ENCODE measurements around the gene NR2F6.

Gene NR2F6

DNA sequence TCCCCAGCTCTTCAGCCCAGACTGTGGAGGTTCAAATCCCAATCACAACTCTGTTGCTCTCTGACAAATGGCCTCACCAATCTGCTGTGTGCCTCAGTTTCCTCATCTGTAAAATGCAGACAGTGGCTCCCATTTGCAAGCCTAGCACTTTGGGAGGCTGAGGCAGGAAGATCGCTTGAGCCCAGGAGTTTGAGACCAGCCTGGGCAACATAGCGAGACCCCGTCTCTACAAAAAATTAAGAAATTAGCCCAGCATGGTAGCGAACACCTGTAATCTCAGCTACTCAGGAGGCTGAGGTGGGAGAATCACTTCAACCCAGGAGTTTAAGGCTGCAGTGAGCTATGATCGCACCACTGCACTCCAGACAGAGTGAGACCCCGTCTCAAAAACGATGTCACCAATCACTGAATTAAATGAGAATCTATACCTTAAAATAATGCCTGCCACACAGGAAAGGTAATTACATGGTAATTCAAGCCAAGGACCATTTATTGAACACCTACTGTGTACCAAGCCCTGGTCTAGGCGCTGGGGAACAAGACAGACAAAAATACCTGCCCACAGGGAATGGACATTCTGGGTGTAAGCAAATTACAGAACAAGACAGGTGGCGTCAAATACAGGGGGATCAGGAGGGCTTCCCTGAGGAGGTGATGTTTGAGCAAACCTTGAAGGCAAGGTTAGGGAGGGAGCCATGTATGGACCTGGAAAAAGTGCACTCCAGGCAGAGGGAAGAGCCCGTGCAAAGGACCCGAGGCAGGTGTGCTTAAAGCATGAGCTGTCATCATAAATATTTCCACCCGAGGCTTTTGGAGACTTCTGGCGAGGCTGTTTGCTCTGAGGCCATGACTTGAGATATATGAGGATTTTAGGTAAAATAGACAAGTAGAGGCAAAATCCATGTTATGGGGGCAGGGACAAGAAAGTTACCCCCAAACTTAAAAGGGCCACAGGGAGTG lies 7.7 kb downstream of the NR2F6 start:
- DNase-seq: no peak

DNA sequence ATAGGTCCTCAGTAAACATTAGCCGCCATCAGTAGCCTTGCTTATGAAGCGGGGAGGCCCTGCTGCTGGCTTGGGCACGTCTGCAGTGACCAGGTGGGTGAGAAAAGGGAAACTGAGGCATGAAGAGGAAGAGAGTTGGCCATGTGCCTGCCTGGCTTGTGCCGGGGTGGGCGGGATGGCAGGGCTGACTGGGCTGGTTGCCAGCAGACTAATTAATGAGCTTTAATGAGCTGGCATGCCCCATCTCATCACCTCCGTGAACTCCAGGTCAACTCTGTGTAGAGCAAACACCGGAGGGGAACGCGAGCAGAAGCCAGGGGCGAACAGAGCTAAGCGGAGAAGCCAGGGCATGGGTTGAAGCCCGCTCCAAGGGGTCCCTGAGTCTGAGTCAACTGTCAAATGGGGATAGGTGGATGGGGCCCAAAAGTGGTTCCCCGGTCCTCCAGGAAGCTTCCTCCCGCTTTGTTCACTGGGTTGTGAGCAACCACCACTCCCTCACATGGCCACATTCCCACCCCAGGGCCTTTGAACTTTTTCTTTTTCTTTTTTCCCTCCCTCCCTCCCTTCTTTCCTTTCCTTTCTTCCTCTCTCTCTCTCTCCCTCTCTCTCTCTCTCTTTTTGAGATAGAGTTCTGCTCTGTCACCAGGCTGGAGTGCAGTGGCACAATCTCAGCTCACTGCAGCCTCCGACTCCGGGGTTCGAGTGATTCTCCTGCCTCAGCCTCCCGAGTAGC lies 8.7 kb downstream of the NR2F6 start:
- no peak for DNase-seq

GRCh38 chr19:17235971-17236777 lies 9.5 kb downstream of the NR2F6 start:
- peak; percentile 49 for DNase-seq

- peak; percentile 65 for DNase-seq
These were observed 10.3 kb downstream of the NR2F6 start for GRCh38 chr19:17235300-17235970.

GRCh38 chr19:17234911-17235299 lies 10.8 kb downstream of the NR2F6 start:
- peak; percentile 29 for DNase-seq

- no peak for DNase-seq
These were observed 13.5 kb downstream of the NR2F6 start for GRCh38 chr19:17232258-17232657.

DNA sequence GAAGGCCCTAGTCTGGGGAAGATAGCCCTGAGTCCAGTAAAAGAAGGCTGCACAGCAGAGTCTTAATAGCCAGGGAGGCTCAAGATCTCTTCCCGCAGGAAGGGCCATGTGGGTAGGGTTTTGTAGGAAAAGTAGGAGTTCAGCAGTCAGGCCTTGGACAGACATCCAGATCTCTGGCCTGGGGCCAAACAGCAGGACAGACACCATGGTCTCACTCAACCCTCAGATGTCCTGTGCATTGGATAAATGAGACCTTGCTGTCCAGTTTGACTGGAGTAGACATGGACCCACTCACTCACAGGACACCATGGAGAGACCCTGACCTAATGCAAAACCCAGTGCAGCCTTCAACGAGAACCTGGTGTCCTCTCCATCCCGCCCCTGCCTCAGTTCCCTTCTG lies 15.8 kb downstream of the NR2F6 start:
- no peak for DNase-seq

GRCh38 chr19:17227798-17228367 lies 17.8 kb downstream of the NR2F6 start:
- DNase-seq: no peak

- DNase-seq: peak; percentile 97
These were observed 19.5 kb downstream of the NR2F6 start, which contains the start of gene OCEL1 for GRCh38 chr19:17226002-17226933. Gene OCEL1 (plus strand): TSS chr19:17226226. CDS start chr19:17226248, 22 bp downstream.

DNA sequence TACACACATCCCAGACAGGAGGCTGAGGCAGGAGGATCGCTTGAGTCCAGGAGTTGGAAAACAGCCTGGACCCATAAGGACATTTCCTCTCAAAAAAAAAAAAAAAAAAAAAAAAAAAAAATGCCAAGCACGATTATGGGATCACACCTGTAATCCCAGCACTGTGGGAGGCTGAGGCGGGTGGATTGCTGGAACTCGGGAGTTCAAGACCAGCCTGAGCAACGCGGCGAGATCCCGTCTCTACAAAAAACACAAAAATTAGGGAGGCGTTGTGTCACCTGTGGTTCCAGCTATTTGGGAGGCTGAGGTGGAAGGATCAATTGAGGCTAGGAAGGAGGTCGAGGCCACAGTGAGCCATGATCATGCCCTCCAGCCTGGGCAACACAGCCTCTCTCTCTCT lies 20.7 kb downstream of the NR2F6 start:
- DNase-seq: no peak

GRCh38 chr19:17220207-17220758 lies 25.4 kb downstream of the NR2F6 start:
- DNase-seq: peak; percentile 62

GRCh38 chr19:17219286-17219685 lies 26.4 kb downstream of the NR2F6 start:
- no peak for DNase-seq

DNA sequence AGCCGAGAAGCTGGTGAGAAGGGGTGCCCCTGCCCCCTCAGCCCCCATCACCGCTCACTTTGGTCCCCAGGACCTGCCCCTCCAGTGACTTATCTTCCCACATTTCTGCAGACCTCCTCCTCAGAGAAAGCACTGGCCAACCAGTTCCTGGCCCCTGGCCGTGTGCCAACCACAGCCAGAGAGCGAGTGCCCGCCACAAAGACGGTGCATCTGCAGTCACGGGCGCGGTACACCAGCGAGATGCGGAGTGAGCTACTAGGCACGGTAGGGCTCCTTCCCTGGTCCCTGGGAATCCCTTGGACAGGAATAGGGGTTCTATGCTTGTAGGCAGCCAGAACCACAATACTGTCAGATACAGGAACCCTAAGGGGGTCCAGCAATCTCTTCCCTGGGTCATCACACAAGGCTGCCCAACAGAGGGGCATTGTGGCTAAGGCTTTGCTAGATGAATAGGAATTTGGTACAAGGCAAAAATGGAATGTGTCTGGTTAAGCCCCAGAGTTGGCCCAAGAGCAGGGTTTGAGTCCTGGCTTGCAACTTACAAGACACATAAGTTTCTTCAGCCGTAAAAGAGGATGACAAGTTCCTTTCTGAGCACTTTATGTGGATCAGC lies 29.6 kb downstream of the NR2F6 start:
- DNase-seq: no peak

DNA sequence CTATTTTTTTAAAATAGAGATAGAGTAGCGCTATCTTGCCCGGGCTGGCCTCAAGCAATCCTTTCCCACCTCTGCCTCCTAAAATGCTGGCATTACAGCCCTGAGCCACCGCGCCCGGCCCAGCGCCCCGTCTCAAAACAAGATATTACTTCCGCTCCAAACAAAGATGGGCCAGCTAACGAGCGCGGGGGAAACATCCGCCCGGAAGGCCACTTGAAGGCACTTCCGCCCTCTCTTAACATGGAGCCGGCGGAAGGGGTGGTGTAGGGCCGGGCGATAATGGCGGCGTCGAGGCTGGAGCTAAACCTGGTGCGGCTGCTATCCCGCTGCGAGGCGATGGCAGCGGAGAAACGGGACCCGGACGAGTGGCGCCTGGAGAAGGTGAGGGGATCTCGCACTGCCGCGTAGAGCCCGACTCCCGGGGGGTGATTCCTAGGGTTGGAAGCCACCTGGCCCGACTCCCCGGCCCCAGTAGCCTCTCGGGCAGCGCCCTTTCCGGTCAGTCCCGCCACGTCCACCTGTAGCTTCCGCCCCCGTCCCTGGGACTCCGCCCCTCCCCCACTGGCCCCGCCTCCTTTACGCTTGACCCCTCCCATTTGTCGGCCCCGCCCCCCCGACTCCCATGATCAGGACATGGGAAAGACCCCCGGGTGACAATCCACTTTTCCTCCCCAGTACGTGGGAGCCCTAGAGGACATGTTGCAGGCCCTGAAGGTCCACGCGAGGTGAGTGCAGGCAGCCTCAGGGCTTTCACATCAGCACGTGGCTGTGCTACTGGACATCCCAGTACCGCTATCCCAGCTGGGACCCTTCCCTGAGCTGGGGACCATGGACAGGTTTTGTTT lies 30.4 kb downstream of the NR2F6 start, which contains the start of gene USE1:
Gene USE1, plus strand, starts transcription at position 231 of the 845 bp plus-strand sequence. Its CDS starts 49 bp downstream, at position 280.
- DNase-seq: peak; percentile 91

- no peak for DNase-seq
These were observed 31.1 kb downstream of the NR2F6 start for GRCh38 chr19:17214508-17215126.

GRCh38 chr19:17213334-17213733 lies 32.4 kb downstream of the NR2F6 start:
- no peak for DNase-seq

DNA sequence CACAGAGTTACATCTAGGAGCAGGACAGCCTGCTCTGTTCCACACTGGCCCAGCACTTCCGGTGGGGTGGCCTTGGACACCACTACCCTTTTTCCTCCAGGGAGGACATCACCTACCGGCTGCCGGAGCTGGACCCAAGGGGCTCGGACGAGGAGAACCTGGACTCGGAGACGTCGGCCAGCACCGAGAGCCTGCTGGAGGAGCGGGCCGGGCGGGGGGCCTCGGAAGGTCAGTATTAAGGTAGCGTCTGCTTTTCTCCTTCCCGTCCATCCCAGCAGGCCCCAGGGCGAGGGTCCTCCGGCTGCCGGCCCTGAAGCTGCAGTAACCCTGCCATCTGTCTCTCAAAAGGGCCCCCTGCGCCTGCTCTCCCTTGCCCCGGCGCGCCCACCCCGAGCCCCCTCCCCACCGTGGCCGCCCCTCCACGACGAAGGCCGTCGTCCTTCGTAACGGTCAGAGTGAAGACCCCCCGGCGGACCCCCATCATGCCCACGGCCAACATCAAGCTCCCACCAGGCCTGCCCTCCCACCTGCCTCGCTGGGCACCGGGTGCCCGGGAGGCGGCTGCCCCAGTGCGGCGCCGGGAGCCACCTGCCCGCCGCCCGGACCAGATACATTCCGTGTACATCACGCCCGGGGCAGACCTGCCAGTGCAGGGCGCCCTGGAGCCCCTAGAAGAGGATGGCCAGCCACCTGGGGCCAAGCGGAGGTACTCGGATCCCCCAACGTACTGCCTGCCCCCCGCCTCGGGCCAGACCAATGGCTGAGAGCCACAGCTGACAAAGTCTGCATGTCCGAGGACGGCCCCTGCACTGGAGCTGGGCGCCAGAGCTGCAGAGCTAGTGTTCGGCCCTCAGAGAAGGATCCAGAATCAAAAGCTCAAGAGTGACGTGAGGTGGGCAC lies 33.9 kb downstream of the NR2F6 start:
- no peak for DNase-seq

Data from fibroblast of skin of abdomen (primary cell).